HEK293 (cell line): ENCODE data around the gene MTUS2.

ENCODE experiments used
- CTCF ChIA-PET: fragments of 350-600 bp; formaldehyde crosslinking; extraction: SDS; loops from one replicate; lab custom pipeline; 2021; ENCODE audit warnings: antibody characterized with exemption; lab: Yijun Ruan, JAX
- POLR2A ChIA-PET: fragments of 300-600 bp; formaldehyde crosslinking; extraction: SDS; loops from one replicate; lab custom pipeline; 2020; ENCODE audit warnings: antibody characterized with exemption, inconsistent platforms; lab: Yijun Ruan, JAX
- H3K27ac ChIP-seq: fragments of 200-500 bp; sonication (Bioruptor generic); 2 replicates; pipeline ENCODE4 v1.5.1; 2014; ENCODE audit warnings: low read depth, low read length, control low read depth, inconsistent platforms; ENCODE audit errors: extremely low read depth
- H3K36me3 ChIP-seq, 2 experiments: fragments of 200-500 bp in 1 of 2; sonication (Bioruptor generic) in 1 of 2; 1 replicate in 1 of 2; 2 replicates in 1 of 2; pipeline ENCODE4 v1.5.1; 2014 to 2017; ENCODE audit warnings: inconsistent platforms in 2 of 2, low read length in 2 of 2; ENCODE audit not compliant: control insufficient read depth in 2 of 2, insufficient read depth in 1 of 2
- H3K4me1 ChIP-seq: fragments of 200-500 bp; sonication (Bioruptor generic); 2 replicates; pipeline ENCODE4 v1.5.1; 2014; ENCODE audit warnings: mild to moderate bottlenecking, low read length, inconsistent platforms; ENCODE audit not compliant: control insufficient read depth, insufficient read depth
- H3K4me3 ChIP-seq: 2 replicates; pipeline ENCODE4 v1.5.1; 2011; ENCODE audit warnings: low read depth, mild to moderate bottlenecking, control low read depth, low read length, moderate library complexity
- H3K9me3 ChIP-seq: fragments of 200-500 bp; sonication (Bioruptor generic); 2 replicates; pipeline ENCODE4 v1.5.1; 2014; ENCODE audit warnings: low read depth, low read length, inconsistent platforms; ENCODE audit not compliant: control insufficient read depth, insufficient read depth
- BCL11A ChIP-seq: fragments of 450-650 bp; formaldehyde crosslinking; IDR thresholded peaks from 2 replicates; pipeline ENCODE4 v1.5.1; 2016; ENCODE audit warnings: low read depth, missing biosample characterization, missing genetic modification characterization
- SALL2 ChIP-seq: fragments of 450-650 bp; formaldehyde crosslinking; IDR thresholded peaks from 2 replicates; pipeline ENCODE4 v1.5.0; 2017; ENCODE audit warnings: missing biosample characterization, mild to moderate bottlenecking, missing genetic modification characterization, borderline replicate concordance
- ZBTB26 ChIP-seq: fragments of 450-650 bp; formaldehyde crosslinking; optimal IDR thresholded peaks from 2 replicates; pipeline ENCODE3; 2016; ENCODE audit warnings: missing biosample characterization, mild to moderate bottlenecking, missing genetic modification characterization
- ZNF174 ChIP-seq: fragments of 450-650 bp; formaldehyde crosslinking; IDR thresholded peaks from 2 replicates; pipeline ENCODE4 v1.5.0; 2017; ENCODE audit warnings: missing biosample characterization, mild to moderate bottlenecking, missing genetic modification characterization
- ZNF223 ChIP-seq: fragments of 450-650 bp; formaldehyde crosslinking; IDR thresholded peaks from 2 replicates; pipeline ENCODE4 v1.5.1; 2016; ENCODE audit warnings: missing biosample characterization, missing genetic modification characterization
- ZNF23 ChIP-seq: fragments of 450-650 bp; formaldehyde crosslinking; IDR thresholded peaks from 2 replicates; pipeline ENCODE4 v1.5.1; 2016; ENCODE audit warnings: missing biosample characterization, missing genetic modification characterization, borderline replicate concordance
- ZNF292 ChIP-seq: fragments of 450-650 bp; formaldehyde crosslinking; IDR thresholded peaks from 2 replicates; pipeline ENCODE4 v1.5.1; 2016; ENCODE audit warnings: low read depth, missing biosample characterization, missing genetic modification characterization, borderline replicate concordance
- ZNF391 ChIP-seq: fragments of 450-650 bp; formaldehyde crosslinking; IDR thresholded peaks from 2 replicates; pipeline ENCODE4 v1.5.1; 2016; ENCODE audit warnings: low read depth, missing biosample characterization, missing genetic modification characterization, borderline replicate concordance
- ZNF394 ChIP-seq: fragments of 450-650 bp; formaldehyde crosslinking; IDR thresholded peaks from 2 replicates; pipeline ENCODE4 v1.5.1; 2016; ENCODE audit warnings: missing biosample characterization, missing genetic modification characterization, mild to moderate bottlenecking, moderate library complexity, borderline replicate concordance
- ZNF398 ChIP-seq: fragments of 450-650 bp; formaldehyde crosslinking; IDR thresholded peaks from 2 replicates; pipeline ENCODE4 v1.5.1; 2017; ENCODE audit warnings: missing biosample characterization, missing genetic modification characterization
- ZNF513 ChIP-seq: fragments of 450-650 bp; IDR thresholded peaks from 2 replicates; pipeline ENCODE4 v1.5.1; 2018; ENCODE audit warnings: missing biosample characterization, missing genetic modification characterization
- ZNF529 ChIP-seq: fragments of 450-650 bp; formaldehyde crosslinking; IDR thresholded peaks from 2 replicates; pipeline ENCODE4 v1.5.1; 2017; ENCODE audit warnings: missing genetic modification characterization, missing biosample characterization; ENCODE audit not compliant: insufficient replicate concordance
- ZNF544 ChIP-seq: fragments of 450-650 bp; formaldehyde crosslinking; IDR thresholded peaks from 2 replicates; pipeline ENCODE4 v1.5.0; 2017; ENCODE audit warnings: missing biosample characterization, missing genetic modification characterization
- ZNF571 ChIP-seq: fragments of 450-650 bp; formaldehyde crosslinking; IDR thresholded peaks from 2 replicates; pipeline ENCODE4 v1.5.0; 2017; ENCODE audit warnings: missing biosample characterization, missing genetic modification characterization
- ZNF596 ChIP-seq: fragments of 450-650 bp; IDR thresholded peaks from 2 replicates; pipeline ENCODE4 v1.5.0; 2018; ENCODE audit warnings: missing biosample characterization, mild to moderate bottlenecking, missing genetic modification characterization, moderate library complexity
- ZNF639 ChIP-seq: fragments of 450-650 bp; formaldehyde crosslinking; IDR thresholded peaks from 2 replicates; pipeline ENCODE4 v1.5.1; 2016; ENCODE audit warnings: missing biosample characterization, missing genetic modification characterization
- ZNF776 ChIP-seq: fragments of 450-650 bp; formaldehyde crosslinking; IDR thresholded peaks from 2 replicates; pipeline ENCODE4 v1.5.0; 2017; ENCODE audit warnings: missing biosample characterization, missing genetic modification characterization, borderline replicate concordance
- ZNF785 ChIP-seq: fragments of 450-650 bp; formaldehyde crosslinking; IDR thresholded peaks from 2 replicates; pipeline ENCODE4 v1.5.1; 2016; ENCODE audit warnings: missing biosample characterization, missing genetic modification characterization
- ZSCAN18 ChIP-seq: fragments of 450-650 bp; formaldehyde crosslinking; IDR thresholded peaks from 2 replicates; pipeline ENCODE4 v1.5.1; 2016; ENCODE audit warnings: missing biosample characterization, missing genetic modification characterization
- ZSCAN5A ChIP-seq: fragments of 450-650 bp; formaldehyde crosslinking; IDR thresholded peaks from 2 replicates; pipeline ENCODE4 v1.5.1; 2016; ENCODE audit warnings: missing biosample characterization, missing genetic modification characterization

MTUS2 gene

GRCh38 chr13:29515372-29515771 lies 695.2 kb downstream of the MTUS2 start:
- Histone ChIP-seq H3K9me3 (no peaks in the 10 kb centered on the region), H3K36me3 (peaks cover 0 to 90% of the 10 kb centered on the region in 2 experiments; a peak in 2 of 3 replicates), H3K4me1 (no peaks in the 10 kb centered on the region), H3K4me3 (no peak overlapping the region), H3K27ac (no peak overlapping the region)
- ChIA-PET CTCF (no interaction called here), POLR2A (no interaction called here)
- TF ChIP-seq ZNF776 (no peak), ZNF529 (no peak), ZNF639 (tag by site-specific recombination) (no peak), ZNF23 (no peak), ZNF513 (tag by site-specific recombination) (no peak), ZNF174 (tag by site-specific recombination) (no peak), ZSCAN18 (tag by site-specific recombination) (no peak), ZSCAN5A (tag by site-specific recombination) (no peak), BCL11A (tag by site-specific recombination) (no peak), ZNF785 (tag by site-specific recombination) (no peak), ZNF544 (tag by site-specific recombination) (no peak), SALL2 (tag by site-specific recombination) (no peak), ZNF223 (tag by site-specific recombination) (no peak)

GRCh38 chr13:29516012-29516411 lies 695.9 kb downstream of the MTUS2 start:
- no peaks in the 10 kb centered on the region for H3K4me1 ChIP-seq
- no peak overlapping the region for H3K27ac ChIP-seq
- no peak overlapping the region for H3K4me3 ChIP-seq
- CTCF ChIA-PET = no interaction called here
- POLR2A ChIA-PET = no interaction called here
- H3K9me3 ChIP-seq = no peaks in the 10 kb centered on the region
- peaks cover 0 to 94% of the 10 kb centered on the region in 2 experiments; a peak in 2 of 3 replicates for H3K36me3 ChIP-seq
- TF ChIP-seq ZNF394 (no peak), ZNF596 (tag by site-specific recombination) (no peak), ZNF391 (tag by site-specific recombination) (no peak), ZNF398 (tag by site-specific recombination) (no peak), ZNF292 (tag by site-specific recombination) (no peak), ZNF571 (tag by site-specific recombination) (no peak), ZBTB26 (tag by site-specific recombination) (no peak)
